BE2C (cell line): Measurements from ENCODE around the gene SERTAD2.

Source experiments
- DNase-seq: peaks from one replicate; pipeline ENCODE4 v3.0.0-alpha.2; 2020
- H3K27me3 ChIP-seq: fragments of 250-450 bp; sonication (Bioruptor Pico); 2 replicates; pipeline ENCODE4 v1.5.1; 2020; ENCODE audit warnings: mild to moderate bottlenecking
- H3K36me3 ChIP-seq: fragments of 250-450 bp; sonication (Bioruptor Pico); 2 replicates; pipeline ENCODE4 v1.5.1; 2020; ENCODE audit warnings: mild to moderate bottlenecking
- H3K4me1 ChIP-seq: fragments of 250-450 bp; sonication (Bioruptor Pico); 2 replicates; pipeline ENCODE4 v1.5.1; 2020
- H3K4me3 ChIP-seq: 2 replicates; pipeline ENCODE4 v1.5.1; 2011; ENCODE audit warnings: low read depth, low read length
- H3K9me3 ChIP-seq: fragments of 250-450 bp; sonication (Bioruptor Pico); 2 replicates; pipeline ENCODE4 v1.5.1; 2020
- TF ChIP-seq, protein P1 (sequence below): IDR thresholded peaks from 2 replicates; pipeline ENCODE4 v1.5.1; 2012; ENCODE audit warnings: mild to moderate bottlenecking, low read depth, low read length

Gene SERTAD2

DNA sequence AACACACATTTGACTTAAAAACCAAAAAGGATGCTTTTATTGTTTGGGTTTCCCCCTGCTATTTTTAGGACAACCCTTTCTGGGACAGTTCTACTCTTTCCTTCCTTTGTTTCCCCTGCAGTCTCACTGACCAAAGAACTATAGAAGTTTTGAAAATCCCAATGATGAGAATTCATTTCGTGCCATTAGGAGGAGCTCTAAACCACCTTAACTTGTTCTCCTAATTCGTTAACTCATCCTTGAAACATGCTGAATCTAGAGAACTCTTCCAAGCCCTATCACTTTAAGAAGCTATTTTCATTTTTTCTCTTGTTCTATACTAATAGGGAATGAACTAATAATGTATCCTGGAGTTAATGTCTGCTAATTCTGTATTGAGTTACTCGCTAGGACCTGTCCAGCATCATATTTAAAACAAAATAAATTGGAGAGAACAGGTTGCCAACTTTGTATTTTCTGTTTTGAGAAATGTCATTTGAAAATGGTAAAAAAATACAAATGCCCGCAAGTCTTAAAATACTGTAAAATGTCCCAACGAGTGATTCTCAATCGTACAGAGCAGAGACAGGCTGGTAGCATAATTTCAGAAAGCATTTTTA lies 66.7 kb downstream of the SERTAD2 start:
- no peaks in the 10 kb centered on the region for H3K9me3 ChIP-seq
- no peak for DNase-seq
- no peak overlapping the region for H3K4me3 ChIP-seq
- H3K36me3 ChIP-seq: no peaks in the 10 kb centered on the region
- no peaks in the 10 kb centered on the region for H3K27me3 ChIP-seq
- TF ChIP-seq, protein P1, sequence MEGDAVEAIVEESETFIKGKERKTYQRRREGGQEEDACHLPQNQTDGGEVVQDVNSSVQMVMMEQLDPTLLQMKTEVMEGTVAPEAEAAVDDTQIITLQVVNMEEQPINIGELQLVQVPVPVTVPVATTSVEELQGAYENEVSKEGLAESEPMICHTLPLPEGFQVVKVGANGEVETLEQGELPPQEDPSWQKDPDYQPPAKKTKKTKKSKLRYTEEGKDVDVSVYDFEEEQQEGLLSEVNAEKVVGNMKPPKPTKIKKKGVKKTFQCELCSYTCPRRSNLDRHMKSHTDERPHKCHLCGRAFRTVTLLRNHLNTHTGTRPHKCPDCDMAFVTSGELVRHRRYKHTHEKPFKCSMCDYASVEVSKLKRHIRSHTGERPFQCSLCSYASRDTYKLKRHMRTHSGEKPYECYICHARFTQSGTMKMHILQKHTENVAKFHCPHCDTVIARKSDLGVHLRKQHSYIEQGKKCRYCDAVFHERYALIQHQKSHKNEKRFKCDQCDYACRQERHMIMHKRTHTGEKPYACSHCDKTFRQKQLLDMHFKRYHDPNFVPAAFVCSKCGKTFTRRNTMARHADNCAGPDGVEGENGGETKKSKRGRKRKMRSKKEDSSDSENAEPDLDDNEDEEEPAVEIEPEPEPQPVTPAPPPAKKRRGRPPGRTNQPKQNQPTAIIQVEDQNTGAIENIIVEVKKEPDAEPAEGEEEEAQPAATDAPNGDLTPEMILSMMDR: peak; percentile 59
- no peaks in the 10 kb centered on the region for H3K4me1 ChIP-seq

DNA sequence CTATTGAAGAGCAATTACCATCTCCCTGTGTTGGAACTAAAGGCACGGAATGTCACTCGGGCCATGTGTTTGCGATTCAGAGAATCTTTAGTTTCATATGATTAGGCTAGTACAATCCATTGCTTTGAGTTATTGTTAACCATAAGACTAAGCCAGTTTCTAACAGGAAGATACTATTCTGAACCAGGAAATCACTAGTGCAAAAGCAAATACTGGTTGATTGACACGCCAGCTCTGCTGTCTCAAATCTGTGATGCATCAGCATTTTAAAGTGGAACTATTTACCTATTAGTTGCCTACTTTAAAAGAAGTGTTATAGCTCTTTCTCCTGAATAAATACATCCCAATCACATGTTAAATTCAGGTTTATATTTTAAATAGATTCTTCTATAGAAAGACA lies 67.7 kb downstream of the SERTAD2 start:
- TF ChIP-seq, protein P1: no peak

DNA sequence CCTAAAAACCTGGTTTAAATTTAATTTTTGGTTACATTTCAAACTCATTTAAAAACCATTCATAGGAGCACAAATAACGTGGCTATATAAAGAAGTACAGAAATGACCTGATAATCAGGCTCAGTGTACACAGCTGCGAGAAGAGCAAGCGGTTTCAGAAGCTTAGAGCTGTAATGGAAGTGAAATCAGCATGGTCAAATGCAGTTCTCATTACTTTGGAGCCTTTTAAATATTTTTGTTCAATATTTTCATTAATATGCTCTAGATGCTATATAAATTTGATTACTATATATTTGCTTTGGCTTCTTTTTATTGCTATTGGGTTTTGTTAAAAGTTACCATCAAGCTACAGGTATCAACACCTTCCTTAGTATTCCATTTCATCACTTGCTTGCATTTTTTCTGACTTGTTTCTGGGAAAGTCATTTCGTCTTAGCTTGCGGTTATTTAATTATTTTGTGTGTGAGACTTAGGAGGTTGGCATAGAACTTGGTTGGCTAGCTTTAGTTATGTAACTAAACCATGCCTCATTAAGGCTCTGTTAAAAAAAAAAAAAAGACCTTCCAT lies 70.9 kb downstream of the SERTAD2 start:
- Histone ChIP-seq H3K36me3 (no peaks in the 10 kb centered on the region), H3K4me1 (peaks cover 7% of the 10 kb centered on the region), H3K4me3 (no peak overlapping the region), H3K27me3 (no peaks in the 10 kb centered on the region), H3K9me3 (no peaks in the 10 kb centered on the region)
- DNase-seq: no peak
- TF ChIP-seq, protein P1: no peak

More for the DNA sequence above, 67.7 kb downstream of the SERTAD2 start:
- Histone ChIP-seq H3K4me3 (no peak overlapping the region), H3K9me3 (no peaks in the 10 kb centered on the region), H3K36me3 (no peaks in the 10 kb centered on the region), H3K27me3 (no peaks in the 10 kb centered on the region), H3K4me1 (peaks cover under 1% of the 10 kb centered on the region; the same call in 1 of the 2 replicates)
- no peak for DNase-seq

DNA sequence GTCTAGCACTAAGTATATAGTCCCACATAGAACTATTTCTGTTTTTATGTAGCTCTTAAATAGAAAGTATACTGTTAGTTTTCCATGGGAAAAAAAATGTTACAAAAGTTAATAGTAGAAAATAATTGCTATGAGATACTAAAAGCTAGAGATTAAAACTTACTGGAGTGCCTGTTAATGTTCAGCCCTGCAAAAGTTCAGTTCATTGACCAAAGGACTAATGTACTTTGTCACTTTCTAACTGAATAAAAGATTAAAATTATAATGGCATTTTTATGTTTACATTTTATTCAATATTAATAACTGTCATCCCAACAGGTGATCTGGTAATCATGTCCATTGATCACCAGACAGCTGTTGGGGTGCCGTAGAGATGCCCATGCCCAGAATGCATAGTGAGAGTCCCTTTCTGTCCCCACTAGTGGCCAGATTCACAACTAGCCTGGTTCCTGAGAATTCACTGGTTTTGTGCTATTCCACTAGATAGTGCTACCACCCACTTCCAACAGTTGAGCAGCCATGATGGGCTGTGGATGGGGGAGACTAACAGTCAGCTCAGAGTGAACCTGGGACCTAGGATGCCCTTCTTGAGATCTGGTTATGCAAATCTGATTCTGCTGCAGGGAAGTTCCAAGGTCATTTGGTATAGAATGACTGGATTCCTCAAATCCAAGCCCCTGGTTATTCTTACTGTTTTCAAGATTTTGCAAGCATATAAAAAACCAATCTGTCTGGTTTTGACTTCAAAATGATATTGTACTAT lies 71.8 kb downstream of the SERTAD2 start:
- Histone ChIP-seq H3K27me3 (no peaks in the 10 kb centered on the region), H3K36me3 (no peaks in the 10 kb centered on the region), H3K9me3 (no peaks in the 10 kb centered on the region), H3K4me1 (peaks cover 7% of the 10 kb centered on the region), H3K4me3 (no peak overlapping the region)
- TF ChIP-seq, protein P1: no peak
- DNase-seq: no peak
